ENCODE results near the gene SUCO.

DNA sequence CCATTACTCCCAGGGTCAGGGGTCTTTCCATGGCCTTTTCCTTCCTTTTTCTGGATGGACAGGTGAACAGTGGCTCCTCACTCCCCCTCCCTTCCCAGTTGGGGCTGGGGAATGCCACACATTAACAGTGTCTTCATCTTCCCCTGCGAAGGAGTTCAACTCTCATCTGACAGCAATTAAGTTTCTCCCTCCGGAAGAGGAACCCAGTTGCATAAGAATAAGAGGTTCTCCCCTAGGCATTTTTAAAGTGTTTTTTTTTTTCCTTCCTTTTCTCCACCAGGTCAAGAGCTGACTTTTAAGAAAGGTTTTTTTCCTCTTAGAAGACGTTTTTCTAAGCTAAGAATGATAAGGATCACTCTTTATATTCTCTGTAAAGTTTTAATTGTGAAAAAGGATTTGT lies 83.7 kb downstream of the SUCO start:
- TF ChIP-seq, protein P1, sequence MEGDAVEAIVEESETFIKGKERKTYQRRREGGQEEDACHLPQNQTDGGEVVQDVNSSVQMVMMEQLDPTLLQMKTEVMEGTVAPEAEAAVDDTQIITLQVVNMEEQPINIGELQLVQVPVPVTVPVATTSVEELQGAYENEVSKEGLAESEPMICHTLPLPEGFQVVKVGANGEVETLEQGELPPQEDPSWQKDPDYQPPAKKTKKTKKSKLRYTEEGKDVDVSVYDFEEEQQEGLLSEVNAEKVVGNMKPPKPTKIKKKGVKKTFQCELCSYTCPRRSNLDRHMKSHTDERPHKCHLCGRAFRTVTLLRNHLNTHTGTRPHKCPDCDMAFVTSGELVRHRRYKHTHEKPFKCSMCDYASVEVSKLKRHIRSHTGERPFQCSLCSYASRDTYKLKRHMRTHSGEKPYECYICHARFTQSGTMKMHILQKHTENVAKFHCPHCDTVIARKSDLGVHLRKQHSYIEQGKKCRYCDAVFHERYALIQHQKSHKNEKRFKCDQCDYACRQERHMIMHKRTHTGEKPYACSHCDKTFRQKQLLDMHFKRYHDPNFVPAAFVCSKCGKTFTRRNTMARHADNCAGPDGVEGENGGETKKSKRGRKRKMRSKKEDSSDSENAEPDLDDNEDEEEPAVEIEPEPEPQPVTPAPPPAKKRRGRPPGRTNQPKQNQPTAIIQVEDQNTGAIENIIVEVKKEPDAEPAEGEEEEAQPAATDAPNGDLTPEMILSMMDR (IDR thresholded peaks at IDR 0.05; ENCODE audit: insufficient read depth, low read depth, low read length), result no peak
- TF ChIP-seq EZH2 (IDR thresholded peaks at IDR 0.05; ENCODE audit: insufficient read depth, low read length), result no peak

Measured in astrocyte (in vitro differentiated cells and primary cell).